ENCODE results near the gene XRCC2. TPM values are rescaled to one million over a fixed set of nuclear protein-coding genes. Genes with fewer than 3 reads are reported as not detected.

Gene XRCC2
- total RNA-seq, 4 donors from 2014 or later, result 0.35 to 0.84 (median 0.66) TPM

GRCh38 chr7:152643979-152644559 lies 31.9 kb downstream of the XRCC2 start:
- WGBS, 2 donors (ENCODE audit: low coverage in 1 of 2), result 82 to 92% methylated on average over 6 to 9 of the region's 9 CpGs
- Histone ChIP-seq H3K9me3 (no peaks in the 10 kb centered on the region), H3K27ac (no peak overlapping the region), H3K36me3 (no peaks in the 10 kb centered on the region), H3K4me3 (no peak overlapping the region), H3K27me3 (no peaks in the 10 kb centered on the region), H3K4me1 (no peaks in the 10 kb centered on the region)
- no peak for ATAC-seq
- TF ChIP-seq POLR2A (IDR thresholded peaks at IDR 0.05) (no peak), CTCF (IDR thresholded peaks at IDR 0.05) (no peak), EP300 (IDR thresholded peaks at IDR 0.05) (no peak), POLR2AphosphoS5 (IDR thresholded peaks at IDR 0.05) (no peak)

GRCh38 chr7:152641384-152641783 lies 34.6 kb downstream of the XRCC2 start:
- no peak for TF ChIP-seq CTCF (IDR thresholded peaks at IDR 0.05)
- TF ChIP-seq POLR2A (IDR thresholded peaks at IDR 0.05), result no peak
- TF ChIP-seq EP300 (IDR thresholded peaks at IDR 0.05), result no peak
- no peak for TF ChIP-seq POLR2AphosphoS5 (IDR thresholded peaks at IDR 0.05)
- no peaks in the 10 kb centered on the region for H3K27me3 ChIP-seq
- no peak overlapping the region for H3K4me3 ChIP-seq
- H3K9me3 ChIP-seq, result no peaks in the 10 kb centered on the region
- H3K27ac ChIP-seq, result no peak overlapping the region
- no peak for ATAC-seq
- no peaks in the 10 kb centered on the region for H3K36me3 ChIP-seq
- WGBS, 2 donors (ENCODE audit: low coverage in 1 of 2), result 78 to 93% methylated on average over 3 to 6 of the region's 6 CpGs
- no peaks in the 10 kb centered on the region for H3K4me1 ChIP-seq

- no peak overlapping the region for H3K27ac ChIP-seq
- 68 to 75% methylated on average over 6 of the region's 6 CpGs for WGBS, 2 donors (ENCODE audit: low coverage in 1 of 2)
- H3K4me3 ChIP-seq, result no peak overlapping the region
- H3K9me3 ChIP-seq, result no peaks in the 10 kb centered on the region
- H3K36me3 ChIP-seq, result no peaks in the 10 kb centered on the region
- no peaks in the 10 kb centered on the region for H3K4me1 ChIP-seq
- no peak for ATAC-seq
- TF ChIP-seq POLR2A (IDR thresholded peaks at IDR 0.05) (no peak), CTCF (IDR thresholded peaks at IDR 0.05) (no peak), EP300 (IDR thresholded peaks at IDR 0.05) (no peak), POLR2AphosphoS5 (IDR thresholded peaks at IDR 0.05) (no peak)
- H3K27me3 ChIP-seq, result peaks cover 5% of the 10 kb centered on the region
Measured at GRCh38 chr7:152640829-152641228, 35.1 kb downstream of the XRCC2 start.

- 85 to 86% methylated on average over 3 to 7 of the region's 7 CpGs for WGBS, 2 donors (ENCODE audit: low coverage in 1 of 2)
- ATAC-seq, result no peak
Measured at GRCh38 chr7:152637920-152638580, 37.9 kb downstream of the XRCC2 start.

More at GRCh38 chr7:152637920-152638580, 37.9 kb downstream of the XRCC2 start:
- H3K36me3 ChIP-seq, result no peaks in the 10 kb centered on the region
- H3K4me1 ChIP-seq, result no peaks in the 10 kb centered on the region
- no peak overlapping the region for H3K4me3 ChIP-seq
- H3K9me3 ChIP-seq, result no peaks in the 10 kb centered on the region
- H3K27me3 ChIP-seq, result peaks cover 23% of the 10 kb centered on the region
- TF ChIP-seq EP300 (IDR thresholded peaks at IDR 0.05) (no peak), POLR2A (IDR thresholded peaks at IDR 0.05) (no peak), POLR2AphosphoS5 (IDR thresholded peaks at IDR 0.05) (no peak), CTCF (IDR thresholded peaks at IDR 0.05) (no peak)
- no peak overlapping the region for H3K27ac ChIP-seq

Data from gastroesophageal sphincter (tissue), 4 donors.